PFSK-1 (cell line): ENCODE measurements around the gene BABAM2.

Experiments
- FOXP2 ChIP-seq: optimal IDR thresholded peaks from 2 replicates; pipeline ENCODE3; 2011; ENCODE audit warnings: borderline replicate concordance, control low read depth, inconsistent platforms; ENCODE audit not compliant: insufficient read depth; ENCODE audit errors: extremely low read length, extremely low read depth
- POLR2AphosphoS5 ChIP-seq: IDR thresholded peaks from 2 replicates; pipeline ENCODE4 v1.6.1; 2012; ENCODE audit warnings: low read depth, mild to moderate bottlenecking, control low read depth, low read length, moderate library complexity
- SIN3A ChIP-seq: IDR thresholded peaks from 2 replicates; pipeline ENCODE4 v1.6.1; 2012; ENCODE audit warnings: mild to moderate bottlenecking, low read length, moderate library complexity, borderline replicate concordance; ENCODE audit not compliant: insufficient read depth
- TAF1 ChIP-seq: IDR thresholded peaks from 2 replicates; pipeline ENCODE4 v1.6.1; 2012; ENCODE audit warnings: low read length, control low read depth, borderline replicate concordance; ENCODE audit not compliant: insufficient read depth
- TF ChIP-seq, protein P1 (sequence below), 2 experiments: IDR thresholded peaks; 2 replicates each; pipeline versions ENCODE4 v1.6.1 to v1.8.0; 2011 to 2012; ENCODE audit warnings: low read depth in 2 of 2, low read length in 2 of 2, control low read depth in 1 of 2, inconsistent platforms in 1 of 2, mild to moderate bottlenecking in 1 of 2, moderate library complexity in 1 of 2; ENCODE audit not compliant: insufficient read depth in 1 of 2

The BABAM2 gene

DNA sequence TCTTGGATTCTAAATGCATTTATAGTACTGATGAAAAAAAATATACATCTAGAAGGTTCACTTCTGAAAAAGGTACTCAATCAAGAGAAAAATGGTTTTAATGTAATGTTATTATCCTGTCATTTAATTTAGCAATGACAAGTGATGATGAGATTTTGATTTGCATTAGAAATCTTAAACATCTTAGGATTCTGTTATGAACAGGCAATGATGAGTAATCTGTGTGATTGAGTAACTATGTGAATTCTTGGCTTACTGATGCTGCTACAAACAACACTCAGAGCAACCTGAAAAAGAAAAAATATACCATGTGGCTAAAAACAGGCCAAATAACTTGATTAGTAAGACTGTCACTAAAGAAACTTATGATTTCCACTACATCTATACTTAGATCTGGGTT, 30.4 kb upstream of the BABAM2 start:
- no peak for TF ChIP-seq SIN3A
- no peak for TF ChIP-seq FOXP2
- no peak for TF ChIP-seq POLR2AphosphoS5
- TF ChIP-seq, protein P1, sequence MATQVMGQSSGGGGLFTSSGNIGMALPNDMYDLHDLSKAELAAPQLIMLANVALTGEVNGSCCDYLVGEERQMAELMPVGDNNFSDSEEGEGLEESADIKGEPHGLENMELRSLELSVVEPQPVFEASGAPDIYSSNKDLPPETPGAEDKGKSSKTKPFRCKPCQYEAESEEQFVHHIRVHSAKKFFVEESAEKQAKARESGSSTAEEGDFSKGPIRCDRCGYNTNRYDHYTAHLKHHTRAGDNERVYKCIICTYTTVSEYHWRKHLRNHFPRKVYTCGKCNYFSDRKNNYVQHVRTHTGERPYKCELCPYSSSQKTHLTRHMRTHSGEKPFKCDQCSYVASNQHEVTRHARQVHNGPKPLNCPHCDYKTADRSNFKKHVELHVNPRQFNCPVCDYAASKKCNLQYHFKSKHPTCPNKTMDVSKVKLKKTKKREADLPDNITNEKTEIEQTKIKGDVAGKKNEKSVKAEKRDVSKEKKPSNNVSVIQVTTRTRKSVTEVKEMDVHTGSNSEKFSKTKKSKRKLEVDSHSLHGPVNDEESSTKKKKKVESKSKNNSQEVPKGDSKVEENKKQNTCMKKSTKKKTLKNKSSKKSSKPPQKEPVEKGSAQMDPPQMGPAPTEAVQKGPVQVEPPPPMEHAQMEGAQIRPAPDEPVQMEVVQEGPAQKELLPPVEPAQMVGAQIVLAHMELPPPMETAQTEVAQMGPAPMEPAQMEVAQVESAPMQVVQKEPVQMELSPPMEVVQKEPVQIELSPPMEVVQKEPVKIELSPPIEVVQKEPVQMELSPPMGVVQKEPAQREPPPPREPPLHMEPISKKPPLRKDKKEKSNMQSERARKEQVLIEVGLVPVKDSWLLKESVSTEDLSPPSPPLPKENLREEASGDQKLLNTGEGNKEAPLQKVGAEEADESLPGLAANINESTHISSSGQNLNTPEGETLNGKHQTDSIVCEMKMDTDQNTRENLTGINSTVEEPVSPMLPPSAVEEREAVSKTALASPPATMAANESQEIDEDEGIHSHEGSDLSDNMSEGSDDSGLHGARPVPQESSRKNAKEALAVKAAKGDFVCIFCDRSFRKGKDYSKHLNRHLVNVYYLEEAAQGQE (IDR thresholded peaks at IDR 0.05; ENCODE audit: insufficient read depth in 1 of 2, low read depth in 2 of 2, low read length in 2 of 2) = no peak
- TF ChIP-seq TAF1 = no peak

DNA sequence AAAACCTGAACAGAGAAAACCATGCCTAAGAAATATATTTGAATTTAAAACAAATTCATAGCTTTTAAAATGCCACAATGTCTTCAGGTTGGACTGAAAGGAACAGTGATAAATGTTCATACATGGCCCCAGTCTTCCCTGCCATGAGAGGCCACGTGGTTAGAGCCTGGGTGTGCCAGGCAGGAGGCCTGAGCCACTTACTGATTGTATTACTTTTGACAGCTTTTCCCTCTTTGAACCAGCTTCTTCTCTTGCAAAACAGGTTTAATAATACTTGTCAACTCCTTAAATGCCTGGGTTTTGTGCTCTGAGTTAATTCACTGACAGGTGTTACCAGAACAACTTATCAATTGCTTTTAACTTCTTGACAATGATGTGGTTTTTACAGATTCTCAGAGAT, 27.4 kb upstream of the BABAM2 start:
- TF ChIP-seq, protein P1 (IDR thresholded peaks at IDR 0.05; ENCODE audit: insufficient read depth in 1 of 2, low read depth in 2 of 2, low read length in 2 of 2) = no peak
- no peak for TF ChIP-seq POLR2AphosphoS5
- no peak for TF ChIP-seq SIN3A
- no peak for TF ChIP-seq TAF1
- TF ChIP-seq FOXP2 = no peak

DNA sequence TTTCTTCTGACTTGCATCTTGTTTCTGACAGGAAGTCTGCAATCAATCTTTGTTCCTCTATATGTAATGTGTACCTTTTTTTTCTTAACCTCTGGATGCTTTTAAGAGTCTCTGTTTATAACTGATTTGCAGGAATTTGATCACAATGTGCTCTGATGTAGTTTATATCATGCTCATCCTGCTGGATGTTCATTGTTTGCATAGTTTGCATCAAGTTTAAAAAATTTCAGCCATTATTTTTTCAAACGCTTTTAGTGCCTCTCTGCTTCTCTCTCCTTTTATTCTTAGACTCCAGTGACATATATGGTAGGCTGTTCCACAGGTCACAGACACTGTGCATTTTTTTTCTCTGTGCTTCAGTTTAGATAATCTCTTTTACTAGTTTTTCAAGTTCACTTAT, 24.3 kb upstream of the BABAM2 start:
- TF ChIP-seq TAF1 (no peak), SIN3A (no peak), FOXP2 (no peak), POLR2AphosphoS5 (no peak)
- TF ChIP-seq, protein P1 (IDR thresholded peaks at IDR 0.05; ENCODE audit: insufficient read depth in 1 of 2, low read depth in 2 of 2, low read length in 2 of 2) = no peak

DNA sequence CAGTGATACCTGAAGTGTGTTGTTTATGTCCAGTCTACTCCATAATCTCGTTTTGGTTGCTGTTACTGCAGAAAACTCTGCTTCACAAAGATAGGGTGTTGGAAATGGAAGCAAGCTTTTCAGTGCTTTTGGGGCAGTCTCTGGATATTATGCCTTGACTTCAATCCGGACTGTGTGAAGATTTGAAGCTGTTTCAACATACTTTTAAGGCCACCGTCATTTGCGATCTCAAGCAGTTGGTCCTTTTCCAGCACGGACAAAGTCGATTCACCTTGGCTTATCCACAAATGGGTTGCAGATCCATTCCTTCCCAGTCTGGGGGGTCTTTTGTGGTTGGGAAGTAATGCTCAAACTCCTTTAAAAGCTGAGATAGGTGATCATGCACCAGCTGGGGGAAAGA, 20.8 kb upstream of the BABAM2 start:
- no peak for TF ChIP-seq TAF1
- no peak for TF ChIP-seq POLR2AphosphoS5
- no peak for TF ChIP-seq SIN3A
- TF ChIP-seq FOXP2 = no peak
- TF ChIP-seq, protein P1 (IDR thresholded peaks at IDR 0.05; ENCODE audit: insufficient read depth in 1 of 2, low read depth in 2 of 2, low read length in 2 of 2) = no peak

DNA sequence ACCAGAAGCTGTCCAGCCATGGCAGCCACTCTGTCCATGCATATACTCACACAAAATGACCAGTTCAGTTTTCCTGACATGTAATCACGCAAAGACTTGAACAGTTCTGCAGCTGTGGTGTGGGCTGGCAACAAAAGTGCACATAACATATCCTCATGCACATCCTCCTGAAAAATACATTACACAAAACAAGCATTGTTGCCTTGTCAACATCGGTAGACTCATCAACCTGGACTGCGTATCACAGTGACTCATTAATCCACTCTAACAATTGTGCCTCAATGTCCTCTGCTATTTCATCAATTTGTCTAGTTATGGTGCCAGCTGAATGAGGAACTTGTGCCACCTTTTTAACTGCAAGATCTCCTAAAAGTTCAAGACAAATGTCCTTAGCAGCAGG, 19.8 kb upstream of the BABAM2 start:
- TF ChIP-seq, protein P1 (IDR thresholded peaks at IDR 0.05; ENCODE audit: insufficient read depth in 1 of 2, low read depth in 2 of 2, low read length in 2 of 2) = no peak
- no peak for TF ChIP-seq TAF1
